Pancreas (tissue), 10 donors: Measurements from ENCODE around the gene OVCA2. TPM values are rescaled to one million over a fixed set of nuclear protein-coding genes. Genes with fewer than 3 reads are reported as not detected.
"Not testable (repeated sequence)": the region's sequence is repeated elsewhere in the genome, so short reads cannot be mapped to it uniquely, and the experiment has no call there.

Source experiments
- ATAC-seq, 4 donors: fragments of 200-7000 bp; cut with Tn5 transposase; one replicate each; pipeline versions ENCODE4 v1.8.0 to v1.9.1; 2020; ENCODE audit warnings: mild to moderate bottlenecking in 4 of 4, moderate library complexity in 4 of 4
- DNase-seq, 6 donors: peaks; one replicate each; pipeline ENCODE4 v3.0.0-alpha.2; 2020
- FAIRE-seq: peaks from 2 replicates; lab custom pipeline; 2012; peaks lifted over from hg19 to GRCh38; lab: Jason Lieb, UNC
- H3K27ac ChIP-seq, 4 donors: fragments of 200-600 bp; sonication (generic); 1 replicate in 3 of 4; 2 replicates in 1 of 4; pipeline versions ENCODE4 v1.5.0 to v1.8.0; 2020
- H3K27me3 ChIP-seq, 4 donors: fragments of 200-600 bp; one replicate each; pipeline ENCODE4 v1.8.0; 2021
- H3K36me3 ChIP-seq, 3 donors: fragments of 200-600 bp; sonication (generic) in 1 of 3; one replicate each; pipeline versions ENCODE4 v1.5.0 to v1.8.0; 2020 to 2021
- H3K4me1 ChIP-seq, 3 donors: fragments of 200-600 bp; one replicate each; pipeline ENCODE4 v1.8.0; 2021
- H3K4me3 ChIP-seq, 4 donors: fragments of 200-600 bp; sonication (generic) in 2 of 4; one replicate each; pipeline versions ENCODE4 v1.5.0 to v1.8.0; 2020 to 2021
- H3K9me3 ChIP-seq, 4 donors: fragments of 200-600 bp; one replicate each; pipeline ENCODE4 v1.8.0; 2021
- WGBS, 2 donors: extraction: QIAGEN DNeasy Blood & Tissue Kit; methylation state at CpG; one replicate each; pipeline ENCODE4 v1.1.7; 2013; 5-methylcytosine and 5-hydroxymethylcytosine counted together
- intact Hi-C, 3 donors: fragments of 100-400 bp; cut with DNase I; formaldehyde crosslinking; loops; one replicate each; pipeline versions ENCODE4 v1.11.1 to v1.14.2; 2022
- polyA plus RNA-seq, 2 donors: library from polyadenylated mRNA; stranded (reverse); fragments of 200-250 nt; gene quantifications; one replicate each; pipeline ENCODE4 v1.2.3, GENCODE V29; 2013
- total RNA-seq, 6 donors: library from RNA; stranded (reverse); fragmentation: NEBNext Ultra II Directional in 4 of 6; extraction: Animal tissue kit (Norgen Biotek cat#: 25700) in 4 of 6; gene quantifications; one replicate each; pipeline versions ENCODE4 v1.2.1 to v1.2.4, GENCODE V29; 2021 to 2023
- TF ChIP-seq, protein P1 (sequence below), 4 donors: fragments of 200-600 bp; sonication (generic) in 3 of 4; IDR thresholded peaks; one replicate each; pipeline versions ENCODE4 v1.5.0 to v1.8.0; 2021; ENCODE audit warnings: antibody characterized with exemption in 4 of 4
- donor health status: healthy with polysubstance abuse.
- donor health status: DM: no; HTN: no; CAD: no; lungs with moderate emphysema.
- donor health status: DM: no; HTN: no; CAD: no.
- donor health status: control.
- donor health status: control.
- donor health status: Bipolar disorder and iron deficiency.
- donor health status: DM: yes; HTN: yes; CAD: no.
- donor health status: DM: no; HTN: no; CAD: no.
- donor health status: DM: no; HTN: no; CAD: no.
- donor health status: DM: yes; HTN: yes; CAD: no.

The OVCA2 gene
- total and polyA plus RNA-seq, 8 donors, result 10.4 to 79.3 (median 18.6) TPM

DNA sequence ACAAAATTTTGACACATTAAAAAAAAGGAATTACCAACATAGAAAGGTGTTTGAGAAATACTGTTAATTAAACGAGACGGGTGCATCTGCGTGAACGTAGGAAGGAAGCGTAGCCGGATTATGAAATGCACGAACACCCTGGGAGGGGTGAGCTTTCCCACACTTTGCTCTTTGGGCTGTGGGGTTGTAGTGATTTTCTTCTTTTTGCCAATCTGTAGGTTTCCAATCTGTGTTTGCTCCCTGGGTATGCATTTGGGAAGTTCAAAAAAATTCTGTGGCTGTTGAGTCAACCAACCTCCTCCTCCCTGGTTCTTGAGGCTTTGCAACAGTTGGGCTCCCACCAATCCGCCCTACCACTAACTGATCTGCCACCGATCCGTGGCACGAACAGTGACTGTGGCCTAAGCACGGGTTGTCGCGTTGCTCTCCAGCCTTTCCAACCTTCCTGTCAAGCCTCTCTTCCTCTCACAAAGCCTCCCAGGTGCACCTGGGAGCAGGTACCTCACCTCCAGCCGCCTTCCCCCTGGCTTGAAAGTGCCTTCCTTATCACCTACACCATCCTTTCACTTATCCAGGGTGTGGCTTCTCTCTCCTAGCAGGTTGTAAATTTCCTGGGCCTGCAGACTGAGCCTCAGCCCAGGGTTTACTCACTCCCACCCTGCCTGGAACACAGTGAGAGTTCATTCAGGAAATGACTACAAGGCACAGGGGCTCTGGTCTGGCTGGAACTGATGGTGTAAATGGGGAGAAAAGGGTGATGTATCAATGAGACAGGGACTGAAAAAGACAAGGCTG lies 33.3 kb upstream of the OVCA2 start:
- no peaks in the 10 kb centered on the region for H3K9me3 ChIP-seq
- ATAC-seq (no peak), DNase-seq (no peak), FAIRE-seq (no peak)
- intact Hi-C loops, result no loop called here
- 89 to 90% methylated on average over 15 of the region's 15 CpGs for WGBS, 2 donors
- H3K27ac ChIP-seq, result no peak overlapping the region
- no peaks in the 10 kb centered on the region for H3K36me3 ChIP-seq
- no peaks in the 10 kb centered on the region for H3K27me3 ChIP-seq
- TF ChIP-seq, protein P1, sequence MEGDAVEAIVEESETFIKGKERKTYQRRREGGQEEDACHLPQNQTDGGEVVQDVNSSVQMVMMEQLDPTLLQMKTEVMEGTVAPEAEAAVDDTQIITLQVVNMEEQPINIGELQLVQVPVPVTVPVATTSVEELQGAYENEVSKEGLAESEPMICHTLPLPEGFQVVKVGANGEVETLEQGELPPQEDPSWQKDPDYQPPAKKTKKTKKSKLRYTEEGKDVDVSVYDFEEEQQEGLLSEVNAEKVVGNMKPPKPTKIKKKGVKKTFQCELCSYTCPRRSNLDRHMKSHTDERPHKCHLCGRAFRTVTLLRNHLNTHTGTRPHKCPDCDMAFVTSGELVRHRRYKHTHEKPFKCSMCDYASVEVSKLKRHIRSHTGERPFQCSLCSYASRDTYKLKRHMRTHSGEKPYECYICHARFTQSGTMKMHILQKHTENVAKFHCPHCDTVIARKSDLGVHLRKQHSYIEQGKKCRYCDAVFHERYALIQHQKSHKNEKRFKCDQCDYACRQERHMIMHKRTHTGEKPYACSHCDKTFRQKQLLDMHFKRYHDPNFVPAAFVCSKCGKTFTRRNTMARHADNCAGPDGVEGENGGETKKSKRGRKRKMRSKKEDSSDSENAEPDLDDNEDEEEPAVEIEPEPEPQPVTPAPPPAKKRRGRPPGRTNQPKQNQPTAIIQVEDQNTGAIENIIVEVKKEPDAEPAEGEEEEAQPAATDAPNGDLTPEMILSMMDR (IDR thresholded peaks at IDR 0.05), result no peak
- no peak overlapping the region for H3K4me3 ChIP-seq
- H3K4me1 ChIP-seq, result peaks cover 9 to 13% (median 9%) of the 10 kb centered on the region in 3 donors

DNA sequence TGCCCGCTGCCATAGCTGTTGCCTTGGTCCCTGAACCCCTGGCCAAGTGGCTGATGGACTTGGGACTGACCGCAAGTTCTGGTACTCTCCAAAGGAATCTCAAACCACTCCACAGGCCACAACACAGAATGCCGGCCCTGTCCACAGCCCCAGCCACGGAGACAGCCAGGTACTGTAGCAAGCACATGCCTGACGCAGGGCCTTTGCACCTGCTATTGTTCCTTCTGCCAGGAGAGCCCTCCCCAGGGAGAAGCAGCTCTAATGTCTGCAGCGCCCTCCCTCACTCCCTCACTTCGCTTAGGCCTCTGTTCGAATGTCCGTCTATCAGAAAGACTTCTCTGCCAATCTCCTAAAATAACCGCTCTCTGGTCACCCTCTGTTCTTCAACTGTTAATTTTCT lies 32.1 kb upstream of the OVCA2 start:
- DNase-seq, result no peak
- intact Hi-C loops, result no loop called here
- TF ChIP-seq, protein P1 (IDR thresholded peaks at IDR 0.05), result no peak
- Histone ChIP-seq H3K27ac (no peak overlapping the region), H3K4me1 (peaks cover 9 to 13% (median 9%) of the 10 kb centered on the region in 3 donors), H3K36me3 (no peaks in the 10 kb centered on the region), H3K27me3 (no peaks in the 10 kb centered on the region), H3K4me3 (no peak overlapping the region), H3K9me3 (no peaks in the 10 kb centered on the region)
- FAIRE-seq, result no peak
- WGBS, 2 donors, result 96 to 97% methylated on average over 10 of the region's 10 CpGs
- no peak for ATAC-seq

DNA sequence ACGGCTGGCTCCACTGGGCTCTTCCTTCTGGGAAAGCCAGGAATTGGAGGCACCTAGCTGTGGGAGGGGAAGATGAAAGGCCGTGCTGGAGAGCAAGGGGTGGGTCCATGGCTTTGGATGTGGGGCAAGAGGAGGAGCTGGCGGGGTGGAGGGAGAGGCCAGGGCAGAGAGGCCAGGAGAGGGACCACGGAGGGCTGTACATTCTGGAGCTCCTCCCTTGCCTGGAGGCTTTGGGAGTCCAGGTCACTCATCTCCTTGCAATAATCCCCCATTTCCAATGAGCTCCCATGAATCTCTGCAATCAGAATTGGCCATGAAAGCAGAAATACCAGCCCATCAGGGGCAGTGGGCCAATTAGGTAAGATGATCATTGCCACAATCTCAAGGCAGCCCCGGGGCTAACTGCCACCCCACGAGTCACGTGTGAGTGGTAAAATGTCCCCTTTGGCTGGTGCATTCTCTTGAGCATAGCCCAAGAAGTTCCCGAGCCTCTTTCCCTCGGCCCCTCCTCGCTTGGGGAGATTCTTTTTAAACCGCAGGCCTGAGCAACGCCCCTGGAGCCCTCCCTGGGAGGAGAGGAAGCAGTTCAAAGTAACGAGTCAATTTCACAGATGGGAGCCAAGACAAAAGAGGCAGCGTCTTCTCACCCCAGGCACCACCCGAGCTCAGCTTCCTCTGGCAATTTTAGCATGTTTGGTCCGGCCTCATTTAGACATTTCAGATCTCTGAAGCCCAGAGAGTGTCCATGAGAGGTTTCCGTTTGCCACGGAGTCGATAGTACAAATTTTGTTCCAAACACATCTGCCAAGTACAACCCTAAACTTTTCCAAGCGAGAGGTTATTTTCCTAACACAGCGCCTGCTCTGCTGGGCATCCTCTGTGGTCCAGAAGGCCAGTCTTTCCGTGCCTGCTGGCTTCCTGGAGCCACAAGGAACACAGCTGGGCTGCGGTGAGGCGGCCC lies 30.1 kb upstream of the OVCA2 start:
- 29 to 39% methylated on average over 24 of the region's 24 CpGs for WGBS, 2 donors
- ATAC-seq, result peak; percentile 64 to 85 (median 80)
- H3K4me3 ChIP-seq, result peak overlapping the region in 2 of 4 donors; percentile 2 to 7
- TF ChIP-seq, protein P1 (IDR thresholded peaks at IDR 0.05), result no peak
- H3K4me1 ChIP-seq, result peaks cover 9 to 13% (median 9%) of the 10 kb centered on the region in 3 donors
- H3K9me3 ChIP-seq, result no peaks in the 10 kb centered on the region
- H3K27me3 ChIP-seq, result no peaks in the 10 kb centered on the region
- peak in 3 of 6 donors; percentile 45 to 71 (median 71) for DNase-seq
- H3K36me3 ChIP-seq, result no peaks in the 10 kb centered on the region
- intact Hi-C loops, result no loop called here
- FAIRE-seq, result no peak
- peak overlapping the region in 3 of 4 donors; percentile 33 to 58 (median 57) for H3K27ac ChIP-seq

- Histone ChIP-seq H3K27me3 (no peaks in the 10 kb centered on the region), H3K4me1 (peaks cover 9 to 13% (median 9%) of the 10 kb centered on the region in 3 donors), H3K27ac (peak overlapping the region in 1 of 4 donors; percentile 57), H3K9me3 (no peaks in the 10 kb centered on the region), H3K4me3 (no peak overlapping the region), H3K36me3 (no peaks in the 10 kb centered on the region)
- TF ChIP-seq, protein P1 (IDR thresholded peaks at IDR 0.05), result no peak
- intact Hi-C loops, result no loop called here
- WGBS, 2 donors, result 95% methylated on average over 4 of the region's 4 CpGs
- no peak for ATAC-seq
- FAIRE-seq, result no peak
- DNase-seq, result no peak
Observed at GRCh38 chr17:2012499-2012898, 29.3 kb upstream of the OVCA2 start.

DNA sequence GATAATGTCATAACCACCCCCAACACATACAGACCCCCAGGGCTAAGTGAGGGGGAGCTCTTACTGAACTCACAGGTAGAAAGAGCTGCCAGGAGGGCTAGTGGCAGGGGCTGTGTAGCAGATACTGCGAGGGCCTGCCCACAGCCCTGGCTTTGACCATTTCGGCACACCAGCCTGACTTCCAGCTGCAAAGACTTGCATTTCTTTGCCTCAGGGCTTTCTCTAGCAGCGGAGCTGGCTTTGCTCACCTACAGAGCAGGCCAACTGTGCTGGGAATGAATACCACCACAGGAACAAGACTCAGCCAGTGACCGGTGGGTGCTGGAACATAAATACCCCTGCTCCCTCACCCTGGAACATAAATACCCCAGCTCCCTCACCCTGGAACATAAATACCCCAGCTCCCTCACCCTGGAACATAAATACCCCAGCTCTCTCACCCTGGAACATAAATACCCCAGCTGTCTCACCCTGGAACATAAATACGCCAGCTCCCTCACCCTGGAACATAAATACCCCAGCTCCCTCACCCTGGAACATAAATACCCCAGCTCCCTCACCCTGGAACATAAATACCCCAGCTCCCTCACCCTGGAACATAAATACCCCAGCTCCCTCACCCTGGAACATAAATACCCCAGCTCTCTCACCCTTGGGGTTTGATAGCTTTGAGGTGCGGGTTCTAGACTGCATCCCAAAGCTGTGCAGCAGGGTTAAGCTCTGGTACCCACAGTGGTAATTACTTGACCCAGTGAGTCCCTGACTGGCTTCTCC lies 28.4 kb upstream of the OVCA2 start:
- WGBS, 2 donors, result 96% methylated on average over 6 of the region's 6 CpGs
- FAIRE-seq, intact Hi-C loops, H3K27me3 ChIP-seq, DNase-seq, H3K36me3 ChIP-seq, ATAC-seq, H3K9me3 ChIP-seq, H3K27ac ChIP-seq, H3K4me3 ChIP-seq: not testable (repeated sequence)
- peaks cover 9 to 13% (median 9%) of the 10 kb centered on the region in 3 donors for H3K4me1 ChIP-seq
